GM18909 (cell line): ENCODE results near the gene CCDC187.
"Not testable (repeated sequence)": the region's sequence is repeated elsewhere in the genome, so short reads cannot be mapped to it uniquely, and the experiment has no call there.

Experiments used
- ATAC-seq: cut with Tn5 transposase; IDR thresholded peaks from one replicate; pipeline ENCODE4 v1.9.1; 2021; ENCODE audit warnings: mild to moderate bottlenecking; ENCODE audit not compliant: unreplicated experiment, poor library complexity

CCDC187 gene

DNA sequence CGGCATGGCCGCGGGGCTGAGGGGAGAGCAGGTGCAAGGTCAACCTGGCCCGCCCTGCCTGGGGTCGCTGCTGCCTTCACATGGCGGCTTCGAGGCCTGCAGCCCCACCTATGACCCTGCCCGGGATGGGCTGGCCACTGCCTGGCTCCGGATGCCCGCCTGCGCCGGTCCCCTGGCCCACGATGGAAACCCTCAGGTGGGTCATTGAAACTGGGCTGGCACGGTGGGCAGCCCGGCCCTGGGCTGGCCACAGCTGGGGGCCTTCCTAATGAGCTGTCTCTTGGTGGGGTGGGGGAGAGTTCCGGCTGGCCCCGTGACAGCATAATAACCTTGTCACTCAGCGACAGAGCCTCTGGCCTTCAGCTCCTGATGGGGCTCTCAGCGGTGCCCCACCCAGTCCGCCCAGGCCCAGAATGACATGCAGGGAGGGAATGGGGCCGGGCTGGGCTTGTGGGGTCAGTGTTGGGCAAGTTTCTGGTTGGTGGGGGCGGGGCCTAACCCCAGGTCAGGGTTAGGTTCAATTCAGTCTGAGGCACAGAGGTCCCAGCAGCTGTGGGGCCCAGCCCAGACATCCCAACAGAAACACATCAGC lies at the start of gene CCDC187:
Gene CCDC187, minus strand, starts transcription at position 270 of the 592 bp plus-strand sequence. Its CDS starts 264 bp downstream, at position 6.
- no peak for ATAC-seq

DNA sequence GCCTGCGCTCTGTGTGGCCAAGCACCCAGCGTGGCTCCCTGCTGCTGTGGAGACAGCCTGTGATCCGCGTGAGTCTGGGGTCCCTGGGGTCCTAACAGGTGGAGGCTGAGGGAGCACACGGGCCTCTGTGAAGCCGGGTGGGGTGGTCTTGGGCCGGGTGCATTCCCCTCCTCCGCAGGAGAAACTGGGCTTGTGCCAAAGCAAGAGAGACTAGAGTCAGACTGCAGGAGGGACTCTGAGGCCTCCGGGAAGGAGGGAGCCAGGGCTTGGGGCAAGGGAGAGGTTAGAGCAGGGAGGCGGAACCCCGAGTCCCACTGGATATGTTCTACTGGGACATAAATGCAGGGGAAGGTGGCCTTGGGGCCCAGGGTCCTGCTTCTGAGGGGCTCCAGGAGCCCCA lies 49.2 kb upstream of the CCDC187 start:
- ATAC-seq = no peak

DNA sequence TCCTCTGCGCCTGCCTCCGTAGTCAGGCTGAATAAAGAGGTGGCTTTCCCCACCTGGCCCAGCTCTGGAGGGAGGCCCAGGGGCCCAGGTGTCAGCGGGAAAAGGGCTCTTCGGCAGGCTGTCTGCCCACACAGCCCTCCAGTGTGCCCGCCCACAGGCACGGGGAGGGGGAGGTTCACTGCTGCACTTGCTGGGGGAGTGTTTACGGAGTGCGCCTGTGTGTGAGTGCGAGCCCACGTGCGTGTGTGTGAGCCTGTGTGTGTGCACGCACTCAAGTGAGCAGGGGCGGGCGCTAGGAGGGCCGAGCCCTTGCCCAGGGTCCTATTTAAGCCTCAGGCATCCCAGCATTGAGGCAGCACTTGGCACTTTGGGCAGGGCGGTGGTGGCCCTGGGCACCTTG lies 48.8 kb upstream of the CCDC187 start:
- no peak for ATAC-seq

DNA sequence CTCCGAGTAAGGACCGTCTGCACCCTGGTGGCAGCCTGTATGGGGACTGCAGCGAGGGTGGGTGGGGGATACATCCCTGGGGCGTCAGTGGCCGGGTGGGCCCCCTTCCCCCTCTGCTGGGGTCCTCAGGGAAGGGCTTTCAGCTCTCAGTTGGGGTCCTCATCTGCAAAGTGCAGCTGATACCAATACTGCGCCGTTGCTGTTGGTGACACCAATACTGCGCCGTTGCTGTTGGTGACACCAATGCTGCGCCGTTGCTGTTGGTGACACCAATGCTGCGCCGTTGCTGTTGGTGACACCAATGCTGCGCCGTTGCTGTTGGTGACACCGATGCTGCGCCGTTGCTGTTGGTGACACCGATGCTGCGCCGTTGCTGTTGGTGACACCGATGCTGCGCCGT lies 48.0 kb upstream of the CCDC187 start:
- not testable (repeated sequence) for ATAC-seq

DNA sequence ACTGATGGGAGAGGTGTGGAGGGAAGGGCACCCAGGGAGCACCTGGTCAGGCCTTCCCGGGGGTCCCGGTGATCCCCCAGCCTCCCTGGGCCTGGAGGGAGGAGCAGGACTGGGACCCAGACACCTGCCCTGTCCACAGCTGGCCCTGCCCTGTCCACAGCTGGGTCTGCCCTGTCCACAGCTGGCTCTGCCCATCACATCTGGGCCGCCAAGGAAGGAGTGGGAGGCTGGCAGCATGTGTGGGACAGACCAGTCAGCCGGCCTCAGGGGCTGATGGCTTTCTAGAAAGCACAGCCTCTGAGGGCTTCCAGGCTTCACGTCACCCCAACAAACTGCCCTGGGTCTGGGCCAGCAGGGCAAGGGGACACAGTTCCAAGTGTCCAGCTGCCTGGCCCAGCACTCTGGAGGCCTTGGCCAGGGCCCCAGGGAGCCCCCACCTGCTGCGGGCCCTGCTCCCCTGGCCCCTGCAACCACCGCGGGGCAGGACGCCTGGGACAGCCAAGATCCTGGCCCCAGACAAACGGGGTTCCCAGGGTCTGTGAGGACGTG lies 47.4 kb upstream of the CCDC187 start:
- no peak for ATAC-seq

DNA sequence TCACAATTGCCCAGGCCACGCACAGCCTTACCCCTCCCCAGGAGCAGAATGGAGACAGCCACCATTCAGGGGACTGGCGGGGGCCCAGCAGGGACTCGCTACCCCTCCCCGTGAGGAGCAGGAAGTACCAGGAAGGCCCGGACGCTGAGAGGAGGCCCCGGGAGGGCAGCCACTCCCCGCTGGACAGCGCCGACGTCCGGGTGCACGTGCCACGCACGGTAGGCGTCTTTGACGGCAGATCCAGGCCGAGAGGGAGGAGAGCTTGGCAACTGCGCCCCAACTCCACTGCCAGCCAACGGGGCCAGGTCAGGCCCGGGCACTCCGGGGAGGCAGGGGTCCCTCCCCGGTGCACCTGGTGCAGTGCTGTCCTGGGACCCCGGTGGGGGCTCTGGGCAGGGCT lies 45.7 kb upstream of the CCDC187 start:
- no peak for ATAC-seq

DNA sequence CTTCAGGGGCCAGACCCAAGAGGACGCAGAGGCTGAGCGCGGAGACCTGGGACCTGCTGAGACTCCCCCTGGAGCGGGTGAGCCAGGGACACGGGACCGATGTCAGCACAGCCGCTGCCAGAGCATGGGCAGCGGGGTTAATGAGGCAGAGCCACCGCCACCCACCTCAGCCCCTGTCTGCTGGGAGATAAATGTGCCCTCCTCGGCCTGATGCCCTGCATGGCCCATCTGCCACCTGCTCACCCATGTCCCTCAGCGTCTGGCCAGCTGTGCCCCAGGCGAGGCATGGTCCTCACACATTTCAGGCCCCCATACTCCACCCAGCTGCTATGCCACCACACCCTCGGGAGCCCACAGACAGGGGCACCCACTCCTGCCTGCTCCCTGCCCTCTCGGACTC lies 44.8 kb upstream of the CCDC187 start:
- ATAC-seq = no peak

DNA sequence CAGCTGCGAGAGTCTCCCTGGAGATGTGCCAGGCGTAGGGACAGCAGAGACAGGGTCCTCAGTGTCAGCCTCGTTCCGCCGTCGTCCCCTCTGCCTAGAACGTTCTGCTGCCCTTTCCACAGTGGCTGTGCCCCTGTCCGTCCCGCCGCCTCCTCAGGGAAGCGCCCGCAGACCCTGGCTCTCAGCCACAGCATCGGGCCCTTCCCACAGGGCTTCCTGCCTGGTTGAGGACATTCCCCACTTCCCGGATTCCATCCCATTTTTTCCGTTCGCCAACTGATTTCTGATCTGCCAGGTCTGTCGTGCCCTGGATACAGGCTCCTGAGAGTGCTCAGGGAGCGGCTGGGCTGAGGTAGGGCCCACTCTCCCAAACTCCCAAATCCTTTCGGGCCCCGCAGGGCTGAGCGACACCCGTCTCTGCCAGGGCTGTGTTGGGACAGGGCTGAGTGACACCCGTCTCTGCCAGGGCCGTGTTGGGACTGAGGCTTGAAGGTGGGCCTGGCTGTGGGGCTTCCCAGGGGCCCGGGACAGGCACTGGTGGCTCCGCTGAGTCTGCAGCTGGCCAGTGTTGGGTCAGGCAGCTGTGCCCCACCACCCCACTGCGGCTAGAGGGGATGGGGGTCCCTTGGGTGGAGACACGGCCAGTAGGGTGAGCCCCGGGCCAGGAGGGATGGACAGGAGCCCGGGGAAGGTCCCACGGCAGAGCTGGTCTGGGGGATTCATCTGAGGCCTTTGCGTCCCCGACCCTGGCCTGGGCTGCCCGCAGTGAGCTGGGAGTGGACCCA lies 43.8 kb upstream of the CCDC187 start:
- ATAC-seq = no peak

DNA sequence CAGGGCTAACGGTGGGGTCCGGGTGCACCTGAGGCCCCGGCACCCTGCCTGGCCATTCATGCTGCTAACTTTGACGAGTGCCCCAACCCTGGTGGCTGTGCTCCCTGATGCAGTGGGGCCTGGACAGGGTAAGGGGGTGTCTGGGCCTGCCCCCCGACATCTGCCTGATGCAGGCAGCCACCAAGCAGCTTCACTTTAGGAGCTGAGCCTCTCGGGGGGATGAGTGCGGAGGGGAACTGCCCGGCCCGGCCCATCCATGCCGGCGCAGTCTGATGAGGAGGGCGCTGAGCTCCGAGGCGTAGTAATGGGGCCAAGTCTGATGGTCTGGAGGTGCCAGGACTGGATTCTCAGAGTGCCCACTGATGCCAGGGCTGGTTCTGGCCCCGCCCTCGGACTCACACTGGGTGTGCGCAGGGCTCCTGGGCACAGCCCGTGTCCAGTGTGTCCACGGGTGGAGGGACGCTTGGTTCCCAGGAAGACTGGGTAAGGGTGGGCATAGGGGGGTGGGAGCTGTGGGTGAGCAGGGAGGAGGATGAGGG lies 43.1 kb upstream of the CCDC187 start:
- ATAC-seq = no peak

DNA sequence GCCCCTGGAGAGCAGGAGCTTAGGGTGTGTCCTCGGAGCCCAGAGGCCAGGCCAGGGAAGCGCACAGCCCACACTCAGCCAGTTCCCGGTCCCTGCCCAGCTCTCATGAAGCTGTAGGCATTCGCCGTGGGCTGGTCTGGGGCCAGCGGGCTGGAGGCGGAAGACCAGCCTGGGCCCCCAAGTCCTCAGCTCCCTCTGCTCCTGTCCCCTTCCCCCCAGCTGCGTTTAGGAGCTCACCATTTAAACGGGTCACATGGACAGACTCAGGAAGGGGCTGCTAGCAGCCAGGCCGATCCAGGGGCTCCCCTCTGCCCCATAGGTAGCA lies 42.2 kb upstream of the CCDC187 start:
- no peak for ATAC-seq

DNA sequence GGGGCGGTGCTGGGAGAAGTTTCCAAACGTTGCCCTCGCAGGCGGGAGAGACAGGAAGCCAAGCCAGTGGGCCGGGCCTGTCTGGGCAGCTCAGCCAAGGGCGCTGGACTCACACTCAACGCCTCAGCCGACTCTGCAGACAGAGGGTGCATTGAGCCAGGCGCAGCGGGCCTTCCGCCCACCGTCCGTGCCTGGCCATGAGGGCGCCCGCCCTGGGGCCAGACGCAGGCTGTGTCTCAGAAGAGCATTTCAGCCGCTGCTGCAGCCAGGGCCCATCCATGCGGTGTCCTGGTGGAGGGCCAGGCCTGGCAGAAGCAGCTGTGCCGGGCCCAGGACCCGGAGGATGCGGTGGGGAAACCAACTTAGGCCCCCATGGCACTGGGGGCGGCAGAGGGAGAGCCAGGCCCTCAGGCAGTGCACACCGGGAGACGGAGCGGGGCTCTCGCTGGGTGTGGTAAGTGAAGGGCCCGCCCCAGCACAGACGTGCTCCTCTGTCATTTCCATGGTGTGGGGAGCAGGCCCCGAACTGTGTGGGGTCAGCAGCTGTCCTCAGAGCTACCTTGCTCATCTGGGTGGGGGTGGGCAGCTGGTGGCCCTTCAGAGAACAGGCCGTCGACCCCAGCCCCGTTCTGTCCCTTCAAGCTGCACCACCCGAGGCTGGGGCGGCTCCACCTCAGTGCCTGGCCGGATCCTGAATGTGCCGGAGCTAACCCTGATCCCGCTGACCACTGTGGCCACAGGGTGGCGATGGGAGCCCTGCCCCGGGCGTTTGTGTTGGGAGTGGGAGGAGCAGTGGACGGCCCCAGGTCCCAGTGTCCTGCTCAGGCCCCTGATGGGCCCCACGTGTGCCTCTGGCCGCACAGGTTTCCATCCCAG lies 41.6 kb upstream of the CCDC187 start:
- no peak for ATAC-seq

DNA sequence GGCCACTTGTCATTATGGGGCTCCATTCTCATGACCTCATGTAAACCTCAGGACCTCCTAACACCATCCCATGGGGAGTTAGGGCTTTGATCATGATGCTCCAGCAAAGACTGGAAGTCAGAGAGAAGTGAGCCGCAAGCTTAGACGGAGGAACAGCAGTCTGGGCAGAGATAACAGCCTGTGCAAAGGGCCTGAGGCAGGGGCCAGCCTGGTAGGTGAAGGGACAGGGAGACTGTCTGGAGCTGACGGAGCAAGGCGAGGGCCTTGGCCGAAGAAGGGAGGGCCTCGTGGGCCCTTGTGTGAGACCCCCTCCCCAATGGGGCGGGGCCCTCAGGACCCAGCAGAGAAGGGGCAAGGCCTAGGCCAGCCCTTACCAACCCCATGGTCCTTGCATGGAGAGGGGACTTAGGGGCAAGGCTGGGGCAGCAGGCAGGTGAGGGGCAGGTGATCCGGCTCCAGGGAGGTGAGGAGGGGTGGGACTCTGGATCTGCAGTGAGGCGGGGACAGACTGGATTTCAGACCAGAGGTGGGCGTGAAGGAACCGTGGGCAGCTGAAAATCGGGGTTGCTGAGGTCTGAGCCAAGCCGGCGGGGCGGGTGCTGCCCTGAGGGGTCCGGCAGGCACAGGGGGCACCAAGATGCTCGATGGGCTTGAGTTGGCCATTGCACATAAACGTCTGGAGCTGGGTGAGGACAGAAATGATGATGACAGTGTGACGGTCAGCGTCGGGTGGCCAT lies 40.8 kb upstream of the CCDC187 start:
- ATAC-seq = no peak

DNA sequence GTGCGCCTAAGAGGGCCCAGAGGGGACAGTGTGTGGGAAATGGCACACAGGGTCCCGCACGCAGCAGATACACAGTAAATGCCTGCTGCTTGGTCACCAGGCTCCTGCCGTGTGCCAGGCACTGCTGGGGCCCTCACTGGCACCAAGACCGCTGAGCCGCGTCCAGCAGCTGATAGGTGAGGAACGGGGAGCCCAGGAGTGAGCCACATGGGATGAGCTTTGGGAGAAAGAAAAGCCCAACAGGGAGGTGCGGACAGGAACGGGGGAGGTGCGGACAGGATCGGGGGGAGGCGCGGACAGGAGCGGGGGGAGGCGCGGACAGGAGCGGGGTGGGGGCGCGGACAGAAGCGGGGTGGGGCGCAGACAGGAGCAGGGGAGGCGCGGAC lies 40.0 kb upstream of the CCDC187 start:
- ATAC-seq = no peak

DNA sequence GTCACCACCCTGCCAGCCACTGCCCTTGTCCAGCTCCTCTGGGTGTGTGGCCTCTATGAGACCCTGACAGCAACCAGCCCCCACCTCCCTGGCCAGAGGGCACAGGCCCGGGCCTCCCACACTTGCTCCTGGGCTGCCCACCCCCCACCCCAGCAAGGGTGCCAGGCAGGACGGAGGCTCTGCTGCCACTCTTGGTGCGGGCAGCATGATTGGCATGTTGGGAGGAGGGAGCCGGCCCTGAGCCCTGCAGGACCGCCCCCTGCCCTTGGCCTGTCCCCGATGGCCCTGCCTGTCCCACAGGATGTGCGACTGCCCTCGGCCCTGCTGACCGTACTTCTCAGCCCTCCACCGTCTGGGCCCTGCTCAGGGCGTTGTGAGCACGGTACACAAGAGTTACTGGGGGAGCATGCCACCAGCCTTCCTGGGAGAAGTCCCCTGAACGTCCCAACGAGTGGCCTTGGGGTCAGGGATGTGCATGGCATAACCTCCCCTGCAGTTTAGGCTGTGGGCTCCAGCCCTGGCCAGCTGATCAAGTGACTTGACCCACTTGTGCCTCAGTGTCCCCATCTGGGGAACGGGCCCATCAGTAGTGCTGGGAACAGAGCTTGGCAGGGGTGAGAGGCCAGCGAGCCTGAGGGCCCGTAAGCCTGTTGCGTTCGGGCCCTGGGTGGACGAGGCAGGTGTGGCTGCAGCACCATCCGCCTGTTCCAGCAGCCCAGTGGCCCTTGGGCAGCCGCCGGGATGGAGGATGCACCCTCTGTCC lies 39.4 kb upstream of the CCDC187 start:
- ATAC-seq = no peak

DNA sequence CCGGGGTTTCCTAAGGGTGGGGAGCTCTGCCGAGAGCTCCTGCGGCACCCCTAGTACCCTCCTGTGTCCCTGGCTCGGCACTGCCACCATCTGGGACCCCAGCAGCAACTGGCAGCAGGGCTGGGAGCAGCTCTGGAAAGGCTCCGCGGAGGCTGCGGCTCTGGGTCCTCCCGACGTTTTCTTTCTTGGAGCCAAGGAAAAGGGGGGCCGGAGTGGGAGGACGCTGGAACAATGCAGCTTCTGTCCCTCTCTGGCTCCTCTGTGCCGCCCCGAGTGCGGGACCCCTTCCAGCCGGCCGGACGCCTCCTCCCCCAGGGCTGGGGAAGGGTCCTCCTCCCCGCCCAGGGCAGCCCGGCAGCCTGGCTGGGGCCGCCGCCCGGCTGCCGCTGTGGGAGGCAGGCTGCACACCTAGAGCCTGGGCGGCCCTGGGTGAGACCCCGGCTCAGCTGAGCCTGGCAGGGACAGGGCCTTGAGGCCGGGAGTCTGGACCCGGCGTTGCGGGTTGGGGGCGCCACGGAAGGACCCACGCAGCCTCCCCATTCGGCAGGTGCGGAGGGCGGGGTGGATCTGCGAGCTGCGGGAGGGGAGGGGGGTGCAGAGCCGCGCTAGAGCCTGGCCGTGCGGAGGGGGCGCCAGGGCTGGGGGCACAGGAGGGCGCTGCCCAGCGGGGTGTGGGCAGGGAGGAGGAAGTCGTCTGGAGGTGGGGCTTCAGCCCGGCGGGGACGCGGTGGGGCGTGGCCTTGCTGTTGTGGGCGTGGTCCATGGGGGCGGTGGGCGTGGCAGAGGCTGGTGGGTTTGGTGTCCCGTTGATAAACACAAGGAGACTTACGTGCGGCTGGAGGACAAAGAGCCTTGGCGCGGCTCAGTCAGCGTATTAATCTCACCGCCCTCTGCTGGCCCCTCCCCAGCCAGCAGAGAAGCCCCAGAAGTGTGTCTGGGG lies 38.6 kb upstream of the CCDC187 start:
- ATAC-seq = no peak

DNA sequence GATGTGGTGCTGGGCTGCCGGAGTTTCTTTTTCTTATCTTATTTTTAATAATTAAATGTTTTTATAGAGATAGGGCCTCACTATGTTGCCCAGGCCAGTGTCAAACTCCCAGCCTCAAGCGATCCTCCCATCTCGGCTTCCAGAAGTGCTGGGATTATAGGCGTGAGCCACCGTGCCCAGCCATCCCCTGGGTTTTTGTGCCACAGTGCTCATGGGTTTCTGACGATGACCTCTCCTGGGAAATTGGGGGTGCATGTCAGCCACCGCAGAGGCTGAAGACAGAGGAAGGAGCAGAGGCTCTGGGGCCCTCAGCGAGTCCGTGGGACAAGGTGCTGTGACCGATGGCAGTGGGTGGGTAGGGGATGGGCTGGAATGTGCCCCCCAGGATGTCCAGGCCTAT lies 37.9 kb upstream of the CCDC187 start:
- no peak for ATAC-seq

DNA sequence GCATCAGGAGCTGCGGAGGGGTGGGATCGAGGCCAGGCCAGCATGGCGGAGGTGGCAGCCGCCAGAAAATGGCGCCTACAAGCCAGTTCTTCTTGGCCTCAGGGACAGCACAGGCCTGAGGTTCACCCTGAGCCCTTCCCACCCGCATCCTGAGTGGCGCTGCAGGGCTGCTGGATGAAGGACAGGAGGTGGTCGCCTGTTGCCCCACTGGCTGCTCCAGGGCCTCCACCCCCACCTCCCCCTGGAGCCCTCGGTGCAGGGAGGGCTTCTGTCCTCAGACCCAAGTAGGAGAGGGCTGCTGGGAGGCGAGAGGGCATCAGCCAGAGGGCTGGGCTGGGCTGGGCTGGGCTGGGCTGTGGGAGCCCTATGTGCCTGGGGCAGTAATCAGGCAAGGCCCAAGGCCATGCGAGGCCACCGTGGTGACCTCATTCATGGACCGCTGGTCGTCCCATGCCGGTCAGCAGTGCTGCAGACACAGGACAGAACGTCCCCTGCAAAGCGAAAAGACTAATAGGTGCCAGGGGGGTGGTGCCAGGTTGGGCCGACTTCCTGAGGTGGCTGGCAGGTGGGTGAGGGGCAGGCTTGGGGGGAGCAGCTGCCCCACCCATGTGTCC lies 37.3 kb upstream of the CCDC187 start:
- ATAC-seq = no peak
